Measurements from ENCODE around the gene FGD4.

GRCh38 chr12:32568228-32568627 is 168.9 kb downstream of the FGD4 start:
- TF ChIP-seq, protein P1, sequence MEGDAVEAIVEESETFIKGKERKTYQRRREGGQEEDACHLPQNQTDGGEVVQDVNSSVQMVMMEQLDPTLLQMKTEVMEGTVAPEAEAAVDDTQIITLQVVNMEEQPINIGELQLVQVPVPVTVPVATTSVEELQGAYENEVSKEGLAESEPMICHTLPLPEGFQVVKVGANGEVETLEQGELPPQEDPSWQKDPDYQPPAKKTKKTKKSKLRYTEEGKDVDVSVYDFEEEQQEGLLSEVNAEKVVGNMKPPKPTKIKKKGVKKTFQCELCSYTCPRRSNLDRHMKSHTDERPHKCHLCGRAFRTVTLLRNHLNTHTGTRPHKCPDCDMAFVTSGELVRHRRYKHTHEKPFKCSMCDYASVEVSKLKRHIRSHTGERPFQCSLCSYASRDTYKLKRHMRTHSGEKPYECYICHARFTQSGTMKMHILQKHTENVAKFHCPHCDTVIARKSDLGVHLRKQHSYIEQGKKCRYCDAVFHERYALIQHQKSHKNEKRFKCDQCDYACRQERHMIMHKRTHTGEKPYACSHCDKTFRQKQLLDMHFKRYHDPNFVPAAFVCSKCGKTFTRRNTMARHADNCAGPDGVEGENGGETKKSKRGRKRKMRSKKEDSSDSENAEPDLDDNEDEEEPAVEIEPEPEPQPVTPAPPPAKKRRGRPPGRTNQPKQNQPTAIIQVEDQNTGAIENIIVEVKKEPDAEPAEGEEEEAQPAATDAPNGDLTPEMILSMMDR (conservative IDR thresholded peaks at IDR 0.05; ENCODE audit: low read length): no peak
- TF ChIP-seq EZH2phosphoT487 (IDR thresholded peaks at IDR 0.05; ENCODE audit: borderline replicate concordance): no peak
